Fibroblast of pulmonary artery (primary cell): ENCODE data around the gene RANBP3.
"Not testable (repeated sequence)": the region's sequence is repeated elsewhere in the genome, so short reads cannot be mapped to it uniquely, and the experiment has no call there.

Experiments
- DNase-seq: peaks from one replicate; pipeline ENCODE4 v3.0.0-alpha.2; 2010; ENCODE audit warnings: low read depth
- H3K4me3 ChIP-seq: replicated peaks from 2 replicates; pipeline ENCODE4 v1.5.1; 2011; ENCODE audit warnings: low read depth, mild to moderate bottlenecking, control low read depth, low read length, moderate library complexity
- CTCF ChIP-seq: IDR thresholded peaks from 2 replicates; pipeline ENCODE4 v1.5.1; 2011; ENCODE audit warnings: mild to moderate bottlenecking, control low read depth, low read length, inconsistent platforms; ENCODE audit errors: missing control alignments

RANBP3 gene

GRCh38 chr19:5877882-5878281 lies 100.1 kb downstream of the RANBP3 start:
- H3K4me3 ChIP-seq, result no peak overlapping the region
- no peak for TF ChIP-seq CTCF
- DNase-seq, result no peak

GRCh38 chr19:5877427-5877826 lies 100.5 kb downstream of the RANBP3 start:
- H3K4me3 ChIP-seq, result no peak overlapping the region
- DNase-seq, result no peak
- no peak for TF ChIP-seq CTCF

- H3K4me3 ChIP-seq, result not testable (repeated sequence)
- DNase-seq, result peak; percentile 40
Observed at GRCh38 chr19:5874496-5874895, 103.4 kb downstream of the RANBP3 start.

GRCh38 chr19:5873617-5874199 lies 104.2 kb downstream of the RANBP3 start:
- DNase-seq, result no peak
- H3K4me3 ChIP-seq, result no peak overlapping the region
- no peak for TF ChIP-seq CTCF

GRCh38 chr19:5870986-5871394 lies 107.0 kb downstream of the RANBP3 start:
- no peak overlapping the region for H3K4me3 ChIP-seq
- no peak for DNase-seq
- no peak for TF ChIP-seq CTCF

GRCh38 chr19:5867201-5868136 lies 110.5 kb downstream of the RANBP3 start:
- H3K4me3 ChIP-seq, result no peak overlapping the region
- TF ChIP-seq CTCF, result no peak
- DNase-seq, result no peak
